ENCODE results near the gene QSOX1. TPM values are rescaled to one million over a fixed set of nuclear protein-coding genes. Genes with fewer than 3 reads are reported as not detected.

The QSOX1 gene
- total RNA-seq, 1 experiment from 2014 or later = 69.0 TPM

- Histone ChIP-seq H3K36me3 (ENCODE audit: insufficient read depth, low read length, poor library complexity, severe bottlenecking) (no peaks in the 10 kb centered on the region), H3K27ac (ENCODE audit: low read depth, low read length, poor library complexity, severe bottlenecking) (no peak overlapping the region), H3K27me3 (replicated peaks; ENCODE audit: insufficient read depth, low read depth, low read length, poor library complexity) (no peaks in the 10 kb centered on the region), H3K4me3 (ENCODE audit: low read depth, low read length, poor library complexity, severe bottlenecking) (no peak overlapping the region), H3K9me3 (ENCODE audit: low read depth, low read length, poor library complexity, severe bottlenecking) (no peaks in the 10 kb centered on the region), H3K4me1 (ENCODE audit: insufficient read depth, low read length, poor library complexity, severe bottlenecking) (no peaks in the 10 kb centered on the region)
- DNase-seq (ENCODE audit: low spot score) = no peak
- TF ChIP-seq CTCF (conservative IDR thresholded peaks at IDR 0.05; ENCODE audit: low read depth, low read length) = no peak
- no peak for TF ChIP-seq EZH2 (IDR thresholded peaks at IDR 0.05; ENCODE audit: borderline replicate concordance, low read depth, low read length, poor library complexity, severe bottlenecking)
- intact Hi-C loops (cut with micrococcal nuclease; ENCODE audit: unreplicated experiment) = no loop called here
- BruUV-seq (replicated peaks) = no TSS peak
- CTCF ChIA-PET = interaction anchor here (0.8 kb wide), 1 partner anchor 18 kb away, joined by 6 read pairs; no protein-coding TSS in a partner anchor
- POLR2A ChIA-PET (ENCODE audit: low non-redundant PET) = no interaction called here
Measured at GRCh38 chr1:180206581-180206980, 51.9 kb downstream of the QSOX1 start.

- TF ChIP-seq EZH2 (IDR thresholded peaks at IDR 0.05; ENCODE audit: borderline replicate concordance, low read depth, low read length, poor library complexity, severe bottlenecking) (no peak), CTCF (conservative IDR thresholded peaks at IDR 0.05; ENCODE audit: low read depth, low read length) (no peak)
- BruUV-seq (replicated peaks) = no TSS peak
- DNase-seq (ENCODE audit: low spot score) = no peak
- Histone ChIP-seq H3K9me3 (ENCODE audit: low read depth, low read length, poor library complexity, severe bottlenecking) (no peaks in the 10 kb centered on the region), H3K4me3 (ENCODE audit: low read depth, low read length, poor library complexity, severe bottlenecking) (no peak overlapping the region), H3K4me1 (ENCODE audit: insufficient read depth, low read length, poor library complexity, severe bottlenecking) (no peaks in the 10 kb centered on the region), H3K27ac (ENCODE audit: low read depth, low read length, poor library complexity, severe bottlenecking) (no peak overlapping the region), H3K27me3 (replicated peaks; ENCODE audit: insufficient read depth, low read depth, low read length, poor library complexity) (no peaks in the 10 kb centered on the region), H3K36me3 (ENCODE audit: insufficient read depth, low read length, poor library complexity, severe bottlenecking) (no peaks in the 10 kb centered on the region)
- CTCF ChIA-PET = no interaction called here
- POLR2A ChIA-PET (ENCODE audit: low non-redundant PET) = no interaction called here
- intact Hi-C loops (cut with micrococcal nuclease; ENCODE audit: unreplicated experiment) = no loop called here
Measured at GRCh38 chr1:180208264-180208663, 53.6 kb downstream of the QSOX1 start.

- H3K36me3 ChIP-seq (ENCODE audit: insufficient read depth, low read length, poor library complexity, severe bottlenecking) = no peaks in the 10 kb centered on the region
- no peaks in the 10 kb centered on the region for H3K4me1 ChIP-seq (ENCODE audit: insufficient read depth, low read length, poor library complexity, severe bottlenecking)
- no peak overlapping the region for H3K27ac ChIP-seq (ENCODE audit: low read depth, low read length, poor library complexity, severe bottlenecking)
- H3K9me3 ChIP-seq (ENCODE audit: low read depth, low read length, poor library complexity, severe bottlenecking) = no peaks in the 10 kb centered on the region
- no TSS peak for BruUV-seq (replicated peaks)
- ChIA-PET CTCF (no interaction called here), POLR2A (ENCODE audit: low non-redundant PET) (no interaction called here)
- no peak for TF ChIP-seq EZH2 (IDR thresholded peaks at IDR 0.05; ENCODE audit: borderline replicate concordance, low read depth, low read length, poor library complexity, severe bottlenecking)
- TF ChIP-seq CTCF (conservative IDR thresholded peaks at IDR 0.05; ENCODE audit: low read depth, low read length) = no peak
- no peaks in the 10 kb centered on the region for H3K27me3 ChIP-seq (replicated peaks; ENCODE audit: insufficient read depth, low read depth, low read length, poor library complexity)
- H3K4me3 ChIP-seq (ENCODE audit: low read depth, low read length, poor library complexity, severe bottlenecking) = no peak overlapping the region
- no peak for DNase-seq (ENCODE audit: low spot score)
- intact Hi-C loops (cut with micrococcal nuclease; ENCODE audit: unreplicated experiment) = no loop called here
Measured at GRCh38 chr1:180210008-180210620, 55.4 kb downstream of the QSOX1 start.
